ENCODE results near the gene LRRC7. TPM values are rescaled to one million over a fixed set of nuclear protein-coding genes. Genes with fewer than 3 reads are reported as not detected.

The LRRC7 gene
- polyA plus RNA-seq, 1 of the 3 experiments (the other 2 are of a cell fraction) = 0.02 TPM

DNA sequence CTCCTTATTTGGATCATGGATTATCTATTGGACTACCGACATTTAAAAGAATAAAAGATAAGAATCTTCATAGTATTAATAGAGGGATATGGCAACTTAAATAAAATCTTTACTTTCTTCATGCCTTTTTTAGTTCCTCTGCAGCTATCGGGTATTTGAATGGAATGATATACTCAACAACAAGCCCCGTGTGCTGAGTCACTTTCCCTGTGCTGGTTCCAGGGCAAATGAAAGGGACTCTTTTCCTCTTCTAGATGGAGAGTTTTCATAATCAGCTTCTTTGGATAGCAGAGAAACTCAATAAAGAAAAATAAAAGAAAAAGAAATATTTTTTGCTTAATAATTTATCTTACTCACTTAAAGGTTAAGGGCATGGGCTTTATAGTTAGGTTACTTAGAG, 423.9 kb downstream of the LRRC7 start:
- Histone ChIP-seq H3F3A (replicated peaks; ENCODE audit: insufficient read depth) (no peaks in the 10 kb centered on the region), H3K79me2 (ENCODE audit: insufficient read depth) (no peaks in the 10 kb centered on the region), H3K4me2 (no peak overlapping the region), H3K9ac (no peak overlapping the region), H3K9me2 (no peaks in the 10 kb centered on the region), H3K36me3 (replicated peaks in 1 of 2; ENCODE audit: control insufficient read depth in 1 of 2, insufficient read depth in 2 of 2, low read length in 1 of 2) (no peaks in the 10 kb centered on the region), H4K20me1 (ENCODE audit: insufficient read depth) (no peaks in the 10 kb centered on the region), H3K27ac (ENCODE audit: low read depth in 2 of 2, low read length in 1 of 2) (0 out of 4 replicates have a peak overlapping the region, but pooled peaks of 1 of the 2 experiments have one; percentile 9), H3K4me3 (ENCODE audit: low read depth in 2 of 2, low read length in 1 of 2) (no peak overlapping the region), H2AFZ (ENCODE audit: low read depth) (no peak overlapping the region), H3K9me3 (no peaks in the 10 kb centered on the region), H3K4me1 (ENCODE audit: control insufficient read depth in 1 of 2, insufficient read depth in 2 of 2, low read depth in 1 of 2, low read length in 1 of 2) (no peaks in the 10 kb centered on the region; a peak in 1 of 4 replicates), H3K27me3 (ENCODE audit: insufficient read depth) (no peaks in the 10 kb centered on the region)
- POLR2A ChIA-PET = no interaction called here
- no peak for TF ChIP-seq SMC3 (IDR thresholded peaks at IDR 0.05; ENCODE audit: low read depth, low read length)
- no peak for TF ChIP-seq TCF12 (IDR thresholded peaks at IDR 0.05)
- TF ChIP-seq, protein P1, sequence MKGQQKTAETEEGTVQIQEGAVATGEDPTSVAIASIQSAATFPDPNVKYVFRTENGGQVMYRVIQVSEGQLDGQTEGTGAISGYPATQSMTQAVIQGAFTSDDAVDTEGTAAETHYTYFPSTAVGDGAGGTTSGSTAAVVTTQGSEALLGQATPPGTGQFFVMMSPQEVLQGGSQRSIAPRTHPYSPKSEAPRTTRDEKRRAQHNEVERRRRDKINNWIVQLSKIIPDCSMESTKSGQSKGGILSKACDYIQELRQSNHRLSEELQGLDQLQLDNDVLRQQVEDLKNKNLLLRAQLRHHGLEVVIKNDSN (IDR thresholded peaks at IDR 0.05; ENCODE audit: borderline replicate concordance, low read depth) = no peak
- no peak for TF ChIP-seq FOXJ3 (CRISPR knock-in tag; IDR thresholded peaks at IDR 0.05)
- no peak for TF ChIP-seq POLR2AphosphoS5 (IDR thresholded peaks at IDR 0.05; ENCODE audit: low read depth, low read length)
- TF ChIP-seq, protein P2, sequence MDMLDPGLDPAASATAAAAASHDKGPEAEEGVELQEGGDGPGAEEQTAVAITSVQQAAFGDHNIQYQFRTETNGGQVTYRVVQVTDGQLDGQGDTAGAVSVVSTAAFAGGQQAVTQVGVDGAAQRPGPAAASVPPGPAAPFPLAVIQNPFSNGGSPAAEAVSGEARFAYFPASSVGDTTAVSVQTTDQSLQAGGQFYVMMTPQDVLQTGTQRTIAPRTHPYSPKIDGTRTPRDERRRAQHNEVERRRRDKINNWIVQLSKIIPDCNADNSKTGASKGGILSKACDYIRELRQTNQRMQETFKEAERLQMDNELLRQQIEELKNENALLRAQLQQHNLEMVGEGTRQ (IDR thresholded peaks at IDR 0.05; ENCODE audit: borderline replicate concordance, low read depth, low read length) = no peak
- no peak for TF ChIP-seq GATA2 (CRISPR knock-in tag; IDR thresholded peaks at IDR 0.05)
- TF ChIP-seq, protein P3, sequence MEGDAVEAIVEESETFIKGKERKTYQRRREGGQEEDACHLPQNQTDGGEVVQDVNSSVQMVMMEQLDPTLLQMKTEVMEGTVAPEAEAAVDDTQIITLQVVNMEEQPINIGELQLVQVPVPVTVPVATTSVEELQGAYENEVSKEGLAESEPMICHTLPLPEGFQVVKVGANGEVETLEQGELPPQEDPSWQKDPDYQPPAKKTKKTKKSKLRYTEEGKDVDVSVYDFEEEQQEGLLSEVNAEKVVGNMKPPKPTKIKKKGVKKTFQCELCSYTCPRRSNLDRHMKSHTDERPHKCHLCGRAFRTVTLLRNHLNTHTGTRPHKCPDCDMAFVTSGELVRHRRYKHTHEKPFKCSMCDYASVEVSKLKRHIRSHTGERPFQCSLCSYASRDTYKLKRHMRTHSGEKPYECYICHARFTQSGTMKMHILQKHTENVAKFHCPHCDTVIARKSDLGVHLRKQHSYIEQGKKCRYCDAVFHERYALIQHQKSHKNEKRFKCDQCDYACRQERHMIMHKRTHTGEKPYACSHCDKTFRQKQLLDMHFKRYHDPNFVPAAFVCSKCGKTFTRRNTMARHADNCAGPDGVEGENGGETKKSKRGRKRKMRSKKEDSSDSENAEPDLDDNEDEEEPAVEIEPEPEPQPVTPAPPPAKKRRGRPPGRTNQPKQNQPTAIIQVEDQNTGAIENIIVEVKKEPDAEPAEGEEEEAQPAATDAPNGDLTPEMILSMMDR (IDR thresholded peaks at IDR 0.05) = no peak
- TF ChIP-seq SIN3A (IDR thresholded peaks at IDR 0.05; ENCODE audit: borderline replicate concordance, low read depth, low read length) = no peak
- no peak for TF ChIP-seq MXI1 (IDR thresholded peaks at IDR 0.05; ENCODE audit: low read depth, low read length)
- TF ChIP-seq TEAD4 (IDR thresholded peaks at IDR 0.05; ENCODE audit: borderline replicate concordance, insufficient read depth) = no peak
- CTCF ChIA-PET = interaction anchor here (0.8 to 1.3 kb wide), 2 partner anchors 13 to 17 kb away, joined by 3 read pairs; no protein-coding TSS in a partner anchor
- 64% methylated on average over 3 of the region's 3 CpGs for WGBS (ENCODE audit: low lambda C conversion rate)
- no peak for DNase-seq

DNA sequence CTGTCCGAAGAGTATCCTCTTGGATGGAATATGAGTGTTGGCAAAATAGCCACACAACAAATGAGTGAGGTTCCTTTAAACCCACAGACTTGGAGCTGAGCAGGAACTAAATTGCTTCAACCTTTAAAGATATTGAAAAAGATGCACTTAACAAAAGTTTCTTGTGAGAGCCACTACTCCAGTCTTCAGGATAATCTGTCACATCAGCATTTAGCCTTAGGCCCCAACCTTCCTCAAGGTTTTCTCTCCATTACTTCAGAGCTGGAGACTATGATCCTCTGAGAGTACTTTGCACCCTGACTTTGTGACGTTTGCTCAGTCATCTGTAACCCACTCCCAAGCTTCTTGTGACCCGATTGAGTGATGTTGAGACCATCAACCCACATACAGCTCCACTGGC, 424.9 kb downstream of the LRRC7 start:
- WGBS (ENCODE audit: low lambda C conversion rate) = 54% methylated on average over 3 of the region's 3 CpGs
- no peaks in the 10 kb centered on the region for H4K20me1 ChIP-seq (ENCODE audit: insufficient read depth)
- no peak overlapping the region for H2AFZ ChIP-seq (ENCODE audit: low read depth)
- ChIA-PET POLR2A (no interaction called here), CTCF (no interaction called here)
- H3K9ac ChIP-seq = no peak overlapping the region
- no peaks in the 10 kb centered on the region for H3K27me3 ChIP-seq (ENCODE audit: insufficient read depth)
- no peak overlapping the region for H3K4me3 ChIP-seq (ENCODE audit: low read depth in 2 of 2, low read length in 1 of 2)
- H3K9me3 ChIP-seq = no peaks in the 10 kb centered on the region
- H3F3A ChIP-seq (replicated peaks; ENCODE audit: insufficient read depth) = no peaks in the 10 kb centered on the region
- DNase-seq = no peak
- no peaks in the 10 kb centered on the region for H3K9me2 ChIP-seq
- H3K36me3 ChIP-seq (replicated peaks in 1 of 2; ENCODE audit: control insufficient read depth in 1 of 2, insufficient read depth in 2 of 2, low read length in 1 of 2) = no peaks in the 10 kb centered on the region
- H3K79me2 ChIP-seq (ENCODE audit: insufficient read depth) = no peaks in the 10 kb centered on the region
- H3K4me1 ChIP-seq (ENCODE audit: control insufficient read depth in 1 of 2, insufficient read depth in 2 of 2, low read depth in 1 of 2, low read length in 1 of 2) = no peaks in the 10 kb centered on the region; a peak in 1 of 4 replicates
- no peak overlapping the region for H3K4me2 ChIP-seq
- H3K27ac ChIP-seq (ENCODE audit: low read depth in 2 of 2, low read length in 1 of 2) = no peak overlapping the region
- TF ChIP-seq, protein P4, sequence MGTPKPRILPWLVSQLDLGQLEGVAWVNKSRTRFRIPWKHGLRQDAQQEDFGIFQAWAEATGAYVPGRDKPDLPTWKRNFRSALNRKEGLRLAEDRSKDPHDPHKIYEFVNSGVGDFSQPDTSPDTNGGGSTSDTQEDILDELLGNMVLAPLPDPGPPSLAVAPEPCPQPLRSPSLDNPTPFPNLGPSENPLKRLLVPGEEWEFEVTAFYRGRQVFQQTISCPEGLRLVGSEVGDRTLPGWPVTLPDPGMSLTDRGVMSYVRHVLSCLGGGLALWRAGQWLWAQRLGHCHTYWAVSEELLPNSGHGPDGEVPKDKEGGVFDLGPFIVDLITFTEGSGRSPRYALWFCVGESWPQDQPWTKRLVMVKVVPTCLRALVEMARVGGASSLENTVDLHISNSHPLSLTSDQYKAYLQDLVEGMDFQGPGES (IDR thresholded peaks at IDR 0.05; ENCODE audit: low read depth, low read length) = no peak
- no peak for TF ChIP-seq YY1 (IDR thresholded peaks at IDR 0.05; ENCODE audit: low read depth)
- no peak for TF ChIP-seq SIN3A (IDR thresholded peaks at IDR 0.05; ENCODE audit: borderline replicate concordance, low read depth, low read length)
- no peak for TF ChIP-seq RFX5 (IDR thresholded peaks at IDR 0.05; ENCODE audit: low read length)
- TF ChIP-seq, protein P5, sequence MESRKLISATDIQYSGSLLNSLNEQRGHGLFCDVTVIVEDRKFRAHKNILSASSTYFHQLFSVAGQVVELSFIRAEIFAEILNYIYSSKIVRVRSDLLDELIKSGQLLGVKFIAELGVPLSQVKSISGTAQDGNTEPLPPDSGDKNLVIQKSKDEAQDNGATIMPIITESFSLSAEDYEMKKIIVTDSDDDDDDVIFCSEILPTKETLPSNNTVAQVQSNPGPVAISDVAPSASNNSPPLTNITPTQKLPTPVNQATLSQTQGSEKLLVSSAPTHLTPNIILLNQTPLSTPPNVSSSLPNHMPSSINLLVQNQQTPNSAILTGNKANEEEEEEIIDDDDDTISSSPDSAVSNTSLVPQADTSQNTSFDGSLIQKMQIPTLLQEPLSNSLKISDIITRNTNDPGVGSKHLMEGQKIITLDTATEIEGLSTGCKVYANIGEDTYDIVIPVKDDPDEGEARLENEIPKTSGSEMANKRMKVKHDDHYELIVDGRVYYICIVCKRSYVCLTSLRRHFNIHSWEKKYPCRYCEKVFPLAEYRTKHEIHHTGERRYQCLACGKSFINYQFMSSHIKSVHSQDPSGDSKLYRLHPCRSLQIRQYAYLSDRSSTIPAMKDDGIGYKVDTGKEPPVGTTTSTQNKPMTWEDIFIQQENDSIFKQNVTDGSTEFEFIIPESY (IDR thresholded peaks at IDR 0.05; ENCODE audit: borderline replicate concordance, low read depth) = no peak
- TF ChIP-seq TAF1 (IDR thresholded peaks at IDR 0.05; ENCODE audit: borderline replicate concordance, low read depth, low read length) = no peak
- no peak for TF ChIP-seq MEF2A (IDR thresholded peaks at IDR 0.05; ENCODE audit: borderline replicate concordance, low read depth)
- no peak for TF ChIP-seq TEAD4 (IDR thresholded peaks at IDR 0.05; ENCODE audit: borderline replicate concordance, insufficient read depth)
- no peak for TF ChIP-seq RAD21 (IDR thresholded peaks at IDR 0.05; ENCODE audit: low read length)
- no peak for TF ChIP-seq TCF12 (IDR thresholded peaks at IDR 0.05)
- no peak for TF ChIP-seq FOXM1 (IDR thresholded peaks at IDR 0.05; ENCODE audit: low read depth)
- TF ChIP-seq, protein P2 (IDR thresholded peaks at IDR 0.05; ENCODE audit: borderline replicate concordance, low read depth, low read length) = no peak
- TF ChIP-seq NFIC (IDR thresholded peaks at IDR 0.05; ENCODE audit: borderline replicate concordance) = no peak
- no peak for TF ChIP-seq CHD2 (IDR thresholded peaks at IDR 0.05; ENCODE audit: low read length, partially characterized antibody)

Measured in SK-N-SH (cell line).